ENCODE data around the gene SLC8A1. TPM values are rescaled to one million over a fixed set of nuclear protein-coding genes. Genes with fewer than 3 reads are reported as not detected.

Gene SLC8A1
- total RNA-seq, 2 donors from 2014 or later, result 105 to 121 TPM

DNA sequence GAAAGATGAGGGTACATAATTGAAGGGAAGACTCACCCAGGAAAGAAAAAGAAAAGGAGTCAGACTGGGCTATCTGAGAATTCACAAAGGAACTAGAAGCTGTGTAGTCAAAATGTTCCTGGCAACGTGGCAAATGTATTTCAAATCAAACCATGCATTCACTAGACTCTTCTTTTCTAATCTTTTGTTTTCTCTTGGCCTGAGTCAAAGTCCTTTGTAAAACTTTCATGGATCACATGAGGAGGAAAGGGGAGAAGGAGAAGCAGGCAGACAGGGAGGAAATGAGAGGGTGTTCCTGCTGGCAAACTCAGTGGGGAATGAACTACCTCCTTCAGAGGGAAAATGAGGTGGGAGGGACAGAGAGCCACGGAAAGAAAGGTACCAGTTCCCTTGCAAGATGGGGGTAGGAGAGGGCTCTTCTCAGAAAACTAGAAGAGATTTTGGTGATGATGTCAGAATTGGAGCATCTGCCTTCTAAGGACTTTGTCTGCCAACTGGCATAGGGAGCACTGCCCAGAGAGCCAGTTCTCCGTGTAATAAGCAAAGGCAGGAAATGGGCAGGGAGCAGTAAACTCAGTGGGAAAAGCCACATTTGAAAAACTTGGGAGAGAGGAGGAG, 51.4 kb downstream of the SLC8A1 start:
- intact Hi-C loops (cut with DNase I), result no loop called here

DNA sequence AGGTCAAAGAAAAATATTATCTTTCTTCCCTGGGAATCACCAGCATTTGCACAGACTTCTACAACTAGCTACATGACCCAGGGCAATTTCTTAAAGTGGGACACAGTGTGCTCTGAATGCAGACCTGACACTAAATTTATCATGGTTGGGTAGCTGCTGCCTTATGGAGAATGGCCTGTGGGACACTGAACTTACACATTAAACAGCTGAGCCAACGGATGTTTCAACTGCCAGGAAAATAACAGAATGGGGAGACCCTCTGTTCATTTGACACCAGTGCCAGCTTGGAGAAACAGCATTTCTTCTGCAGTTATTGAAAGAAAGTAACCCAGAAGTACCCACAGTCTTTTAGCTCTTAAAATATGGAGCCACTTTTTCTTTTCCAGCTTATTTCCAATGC, 54.1 kb downstream of the SLC8A1 start:
- intact Hi-C loops (cut with DNase I), result no loop called here
- DNase-seq (ENCODE audit: low spot score), result no peak

More for the DNA sequence above, 51.4 kb downstream of the SLC8A1 start:
- no peak for DNase-seq (ENCODE audit: low spot score)

DNA sequence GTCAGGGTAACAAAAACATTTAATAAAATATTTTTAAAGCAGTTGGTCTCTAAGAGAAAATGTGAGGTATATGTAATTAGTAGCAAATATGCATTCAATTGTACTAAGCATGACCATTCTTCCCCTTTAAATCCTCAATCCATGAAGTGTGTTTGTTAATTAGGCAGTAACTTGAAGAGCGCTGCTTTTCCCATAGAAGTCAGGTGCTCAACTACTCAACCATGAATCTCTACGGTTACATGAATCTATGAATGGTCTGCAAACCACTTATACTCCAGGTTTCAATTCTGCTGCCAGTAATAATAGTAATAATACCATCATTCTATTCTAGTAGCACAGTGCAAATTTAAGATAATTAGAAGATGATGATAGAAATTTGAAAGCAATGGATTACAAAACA, 55.8 kb downstream of the SLC8A1 start:
- intact Hi-C loops (cut with DNase I), result no loop called here
- DNase-seq (ENCODE audit: low spot score), result no peak

DNA sequence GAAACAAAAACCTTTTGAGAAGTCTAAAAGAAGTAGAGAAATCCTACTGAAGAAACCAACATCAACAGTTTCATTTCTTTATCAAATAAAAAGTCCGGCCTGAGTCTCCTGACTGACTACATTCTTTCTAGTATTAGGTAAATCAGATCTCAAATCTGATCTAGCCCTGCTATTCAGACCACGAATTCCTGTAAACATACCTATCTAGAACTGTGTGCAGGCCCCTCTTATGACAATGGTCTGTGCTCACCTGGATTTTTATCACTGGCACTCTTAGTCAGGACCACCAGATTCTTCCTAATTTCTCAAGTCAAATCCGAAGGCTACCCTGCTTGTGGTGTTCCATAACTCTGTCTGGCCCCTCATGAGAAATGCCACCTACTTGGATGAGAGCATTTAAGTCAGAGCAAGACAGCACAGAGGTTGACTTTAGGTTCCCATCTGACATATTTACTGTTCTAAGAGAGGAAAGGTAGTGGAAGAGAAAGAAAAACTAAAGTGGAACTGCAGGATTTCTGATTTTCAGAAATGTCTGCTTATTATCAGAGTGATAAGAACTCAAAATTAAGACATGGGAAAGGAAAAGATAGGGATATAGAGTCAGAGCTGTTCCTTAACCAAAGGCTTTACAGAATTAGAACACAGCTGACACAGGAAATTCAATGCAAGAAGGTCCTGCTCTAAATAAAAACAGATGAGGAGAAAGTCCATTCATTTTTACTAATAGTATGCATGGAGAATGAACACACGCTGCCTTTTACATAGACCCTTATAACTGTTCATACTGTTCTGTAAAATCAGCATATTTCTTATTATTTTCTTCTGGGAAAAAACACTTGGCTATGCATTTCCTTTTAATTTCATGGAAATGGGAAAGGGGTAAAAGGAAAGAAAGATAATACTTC, 56.5 kb downstream of the SLC8A1 start:
- intact Hi-C loops (cut with DNase I), result no loop called here
- DNase-seq (ENCODE audit: low spot score), result no peak

DNA sequence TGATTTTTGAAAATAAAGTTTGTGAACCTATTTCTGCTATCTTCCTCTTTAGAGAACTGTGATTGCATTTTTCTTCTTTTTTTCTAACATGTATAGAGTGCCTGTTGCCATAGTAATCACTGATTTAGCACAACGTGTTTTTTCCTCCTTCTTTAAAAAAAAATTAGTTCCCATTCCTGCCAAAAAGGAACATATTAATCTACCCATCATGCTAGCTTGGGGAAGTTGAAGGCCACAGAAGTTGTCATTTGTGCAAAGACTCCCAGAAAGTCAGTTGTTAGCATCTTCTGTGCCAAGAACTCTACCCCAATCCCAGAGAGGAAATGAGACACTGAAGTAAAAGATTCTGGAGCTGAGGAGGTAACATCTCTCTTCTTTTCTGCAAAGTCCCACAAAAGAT, 57.3 kb downstream of the SLC8A1 start:
- intact Hi-C loops (cut with DNase I), result no loop called here
- no peak for DNase-seq (ENCODE audit: low spot score)

DNA sequence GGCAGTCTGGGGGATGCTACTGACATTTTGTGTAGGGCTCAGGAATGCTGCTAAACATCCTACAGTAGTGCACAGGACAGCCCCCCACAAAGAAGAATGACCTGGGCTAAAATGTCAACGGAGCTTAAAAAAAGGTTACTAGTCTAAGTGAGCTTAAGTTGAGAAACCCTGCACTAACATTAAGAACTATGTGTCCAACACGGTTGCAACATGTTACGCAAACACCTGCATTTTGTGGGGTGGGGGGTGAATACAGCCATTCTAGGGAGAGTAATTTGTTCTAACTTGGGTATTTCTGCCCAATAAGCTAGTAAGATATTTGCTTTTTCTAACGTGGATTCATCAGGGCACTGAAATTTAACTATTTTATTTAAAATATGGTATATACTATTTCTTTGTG, 57.9 kb downstream of the SLC8A1 start:
- no peak for DNase-seq (ENCODE audit: low spot score)
- intact Hi-C loops (cut with DNase I), result no loop called here

DNA sequence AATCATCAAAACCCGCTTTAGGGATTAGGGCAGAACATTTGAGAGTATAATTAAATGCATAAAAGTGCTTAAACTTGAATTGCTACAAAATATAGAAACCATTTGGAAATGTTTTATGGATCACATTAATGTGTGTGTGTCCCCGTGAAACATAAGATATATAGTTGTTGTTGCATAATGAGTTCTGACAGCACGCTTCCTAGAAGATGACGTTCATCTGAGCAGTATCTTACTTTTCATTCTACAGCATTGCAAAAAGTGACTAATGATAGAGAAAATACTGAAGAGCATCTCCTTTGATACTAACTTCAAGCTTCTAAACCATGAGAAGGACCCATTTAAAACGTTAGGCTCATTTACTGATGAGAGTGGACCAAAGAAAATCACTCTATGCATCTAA, 63.7 kb downstream of the SLC8A1 start:
- intact Hi-C loops (cut with DNase I), result no loop called here
- no peak for DNase-seq (ENCODE audit: low spot score)

DNA sequence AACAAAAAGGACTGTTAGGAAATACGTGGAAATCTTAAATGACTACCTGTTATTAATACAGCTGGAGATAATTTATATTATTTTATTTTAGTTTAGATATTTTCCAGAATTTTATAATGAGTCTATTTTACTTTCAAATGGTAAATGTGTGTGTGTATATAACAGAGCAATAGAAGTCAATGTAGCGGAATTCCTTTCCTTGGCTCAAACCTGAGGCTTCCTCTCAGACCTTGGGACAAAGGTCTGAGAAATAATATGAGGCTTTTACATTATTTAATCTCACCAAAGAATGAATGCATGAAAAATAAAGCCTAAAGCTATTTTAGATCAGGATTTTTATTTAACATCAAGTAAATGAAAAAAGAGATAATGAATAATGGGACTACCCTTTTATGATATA, 65.7 kb downstream of the SLC8A1 start:
- intact Hi-C loops (cut with DNase I), result no loop called here
- DNase-seq (ENCODE audit: low spot score), result no peak

DNA sequence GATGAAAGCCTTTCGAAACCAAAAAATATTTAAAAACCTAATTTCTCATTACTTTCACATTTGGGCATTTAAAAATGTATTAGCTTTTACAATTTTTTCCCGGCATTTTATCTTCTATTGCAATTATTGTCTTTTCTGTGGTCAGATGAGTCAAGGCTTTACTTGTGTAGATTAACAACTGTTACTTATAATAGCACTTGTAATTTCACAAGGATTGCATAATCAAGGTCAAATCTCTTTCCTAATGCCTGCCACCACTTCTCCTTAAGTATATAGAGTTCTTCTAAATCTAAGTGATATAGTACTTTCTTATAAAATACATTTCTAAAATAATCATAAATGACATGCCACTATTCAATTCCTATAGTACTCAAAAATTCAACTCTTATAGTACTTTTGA, 67.2 kb downstream of the SLC8A1 start:
- intact Hi-C loops (cut with DNase I), result no loop called here
- no peak for DNase-seq (ENCODE audit: low spot score)

DNA sequence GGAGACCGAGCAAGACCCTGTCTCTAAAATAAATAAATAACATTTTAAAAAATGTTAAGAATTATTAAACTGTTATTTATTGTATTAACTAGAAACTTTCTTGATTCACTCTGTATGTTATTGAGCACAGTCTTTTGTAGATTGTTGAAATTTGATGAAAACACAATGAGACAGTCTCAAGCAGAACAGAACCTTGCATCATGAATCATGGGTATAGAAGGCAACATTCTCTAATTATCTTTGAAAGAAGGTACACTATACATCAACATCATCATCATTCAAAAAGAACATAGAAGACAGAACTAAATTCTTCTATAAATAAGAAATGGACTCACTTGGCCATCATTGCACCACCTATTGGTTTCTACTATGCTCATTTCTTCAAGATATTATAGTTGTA, 67.7 kb downstream of the SLC8A1 start:
- no peak for DNase-seq (ENCODE audit: low spot score)
- intact Hi-C loops (cut with DNase I), result no loop called here

DNA sequence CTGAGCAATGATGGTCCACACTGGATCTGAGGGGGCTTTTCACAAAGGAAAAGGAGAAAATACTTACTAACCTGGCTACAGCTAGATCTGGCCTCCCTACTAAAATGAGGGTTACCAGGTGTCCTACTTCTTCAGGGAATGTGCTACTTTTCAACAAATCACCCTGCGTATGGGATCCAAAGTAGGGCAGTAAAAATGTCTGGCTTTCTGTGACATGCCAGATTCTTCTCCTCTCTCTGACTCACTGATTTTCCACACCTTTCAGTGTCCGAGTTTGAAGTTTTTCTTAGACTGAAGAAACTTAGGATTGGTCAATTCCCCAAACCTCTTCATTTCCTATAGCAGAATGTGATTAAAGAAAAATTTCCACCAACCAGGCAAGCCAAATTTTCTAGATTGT, 71.2 kb downstream of the SLC8A1 start:
- intact Hi-C loops (cut with DNase I), result no loop called here

DNA sequence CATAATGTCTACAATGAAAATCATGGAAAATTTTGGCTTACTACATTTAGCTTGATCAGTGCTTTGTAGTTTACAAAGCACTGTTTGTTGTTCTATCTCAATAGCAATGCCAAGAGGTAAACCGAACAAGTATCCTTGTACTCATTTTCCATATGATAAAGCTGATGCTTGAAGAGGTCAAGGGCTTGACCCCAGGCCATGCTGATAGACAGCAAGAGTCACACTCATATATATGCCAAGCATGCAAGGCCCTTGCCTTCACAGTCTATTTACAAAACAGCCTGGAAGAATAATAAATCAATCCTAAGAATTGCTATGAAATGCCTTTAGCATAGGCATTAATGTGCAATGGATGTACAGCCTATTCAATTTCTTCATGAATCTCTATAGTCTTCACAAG, 71.8 kb downstream of the SLC8A1 start:
- intact Hi-C loops (cut with DNase I), result no loop called here
- DNase-seq (ENCODE audit: low spot score), result no peak

More for the DNA sequence above, 71.2 kb downstream of the SLC8A1 start:
- no peak for DNase-seq (ENCODE audit: low spot score)

DNA sequence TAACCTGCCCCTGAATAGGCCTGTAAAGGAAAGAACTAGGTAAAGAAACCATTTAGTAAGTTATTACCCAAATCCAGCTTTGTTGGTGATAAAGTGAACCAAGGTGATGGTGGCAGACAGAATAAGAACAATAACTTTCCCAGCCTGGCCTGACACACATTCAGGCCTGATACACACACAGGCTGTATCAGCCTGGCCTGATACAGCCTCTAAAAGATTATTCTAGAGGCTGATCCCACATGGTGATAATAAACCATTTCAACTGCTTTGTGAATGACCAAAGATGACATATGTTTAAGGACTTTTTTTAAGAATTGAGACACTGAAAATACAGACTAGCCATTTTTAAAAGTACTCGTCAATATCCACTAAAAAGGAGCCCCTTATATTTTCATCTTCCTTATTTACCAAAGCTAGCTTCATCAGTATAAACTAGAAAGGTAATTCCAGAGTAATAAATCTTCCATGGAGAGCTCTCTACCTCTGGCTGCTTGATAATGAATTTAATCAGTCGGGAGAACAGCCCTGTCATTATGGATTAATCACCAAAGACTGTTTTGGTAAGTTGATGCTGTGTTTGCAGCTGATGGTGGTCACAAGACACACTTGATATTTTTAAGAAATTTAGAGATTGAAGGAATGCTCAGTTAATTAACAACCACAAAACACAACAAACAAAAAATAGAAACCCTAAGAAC, 77.2 kb downstream of the SLC8A1 start:
- intact Hi-C loops (cut with DNase I), result no loop called here
- no peak for DNase-seq (ENCODE audit: low spot score)

DNA sequence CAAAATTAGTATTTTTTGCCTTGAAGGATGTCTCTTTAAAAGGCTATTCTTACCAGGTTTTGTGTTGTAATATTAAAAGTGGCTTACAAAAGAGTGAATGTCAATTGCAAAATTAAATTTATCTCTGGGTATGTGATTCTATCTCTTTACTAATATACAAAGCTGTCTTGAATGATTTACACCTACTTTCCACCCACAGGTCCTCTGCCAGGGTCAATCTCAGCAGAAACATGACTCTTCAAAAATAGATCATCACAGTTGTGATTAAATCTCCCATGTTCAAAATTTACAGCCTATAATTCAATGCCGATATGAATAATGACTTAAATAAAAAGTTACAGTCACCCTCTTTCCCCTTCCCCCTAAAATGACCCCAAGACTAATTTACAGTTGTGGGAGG, 78.8 kb downstream of the SLC8A1 start:
- intact Hi-C loops (cut with DNase I), result no loop called here
- DNase-seq (ENCODE audit: low spot score), result no peak

DNA sequence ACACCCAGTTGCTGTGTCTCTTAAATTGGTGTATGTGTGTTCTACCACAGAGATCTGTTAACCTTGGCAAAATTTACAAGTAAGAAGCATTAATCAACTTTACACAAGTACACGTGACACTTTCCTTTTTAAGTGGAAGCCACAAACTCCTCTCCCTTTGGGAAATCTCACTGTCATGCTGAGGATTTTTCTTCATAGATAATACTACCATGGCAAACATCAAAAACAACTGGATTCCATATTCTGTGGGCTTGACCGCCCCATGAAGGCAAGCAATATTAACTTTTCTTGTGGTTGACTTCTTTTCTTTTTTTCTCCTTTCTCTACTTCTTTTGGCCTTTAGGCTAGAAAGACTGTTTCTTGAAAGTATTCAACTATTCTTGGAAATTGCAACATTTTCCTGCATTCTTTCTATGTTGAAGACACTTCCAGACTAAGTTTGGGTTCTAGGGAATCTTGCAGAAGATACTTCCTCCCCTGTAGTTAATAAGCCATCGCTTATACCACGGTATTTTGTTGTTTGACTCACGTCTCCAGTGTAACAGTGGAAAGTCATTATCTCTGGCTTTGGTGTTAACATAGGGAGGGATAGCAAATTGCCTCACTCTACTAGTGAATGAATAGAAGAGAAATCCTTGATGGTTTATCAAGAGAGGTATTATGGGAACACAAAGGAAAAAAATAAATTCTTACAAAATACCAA, 79.5 kb downstream of the SLC8A1 start:
- DNase-seq (ENCODE audit: low spot score), result no peak
- intact Hi-C loops (cut with DNase I), result no loop called here

DNA sequence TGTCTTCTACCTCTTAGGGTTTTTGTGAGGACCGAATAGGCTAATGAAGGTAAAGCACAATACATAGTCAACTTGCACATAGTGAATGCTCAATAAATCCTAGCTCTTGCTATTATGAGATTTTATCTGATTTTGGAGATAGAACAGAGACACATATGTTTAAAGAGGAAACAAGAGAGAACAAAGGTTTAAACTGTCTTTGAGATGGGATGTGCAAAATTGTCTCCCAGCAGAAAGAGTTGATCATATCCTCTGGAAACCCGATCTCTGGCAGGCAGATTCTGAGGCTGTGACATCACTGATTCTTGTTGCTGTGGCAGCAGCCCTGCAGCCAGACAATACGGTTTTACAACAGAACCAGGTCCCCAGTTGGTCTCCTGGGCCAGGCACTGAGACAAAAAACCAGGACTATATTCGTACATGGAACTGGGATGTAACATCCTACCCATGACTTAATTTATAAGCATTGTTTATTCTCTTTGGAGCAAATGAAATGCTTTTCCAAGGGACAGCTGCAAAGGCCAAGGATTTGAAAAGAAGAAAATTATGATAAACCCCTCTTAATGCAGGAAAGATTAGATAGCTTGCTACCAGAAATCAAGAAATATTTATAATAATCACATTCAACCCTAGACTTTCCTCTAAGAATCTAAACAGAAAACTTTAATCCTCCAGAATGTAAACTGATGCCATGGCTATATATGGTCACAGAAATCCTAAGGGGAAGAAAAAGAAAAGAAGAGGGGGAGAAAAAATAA, 80.2 kb downstream of the SLC8A1 start:
- DNase-seq (ENCODE audit: low spot score), result peak; percentile 87
- intact Hi-C loops (cut with DNase I), result no loop called here

DNA sequence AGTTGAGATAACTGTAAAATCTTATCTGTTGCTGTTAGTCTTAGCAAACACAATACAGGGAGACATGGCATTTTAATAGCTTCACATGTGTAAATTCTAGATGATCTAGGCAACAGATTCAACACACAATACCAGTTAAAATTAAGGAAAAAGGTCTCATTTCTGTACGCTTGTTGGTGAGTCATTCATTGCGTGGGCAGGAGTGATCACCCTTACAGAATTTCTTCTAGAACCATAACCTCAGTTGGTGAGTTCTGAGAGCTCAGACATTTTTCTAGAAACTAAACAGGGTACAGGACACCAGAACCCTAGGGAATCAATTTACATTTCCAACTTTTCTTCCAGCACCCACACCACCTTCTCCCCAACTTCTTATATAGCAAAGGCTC, 81.9 kb downstream of the SLC8A1 start:
- intact Hi-C loops (cut with DNase I), result no loop called here
- no peak for DNase-seq (ENCODE audit: low spot score)

DNA sequence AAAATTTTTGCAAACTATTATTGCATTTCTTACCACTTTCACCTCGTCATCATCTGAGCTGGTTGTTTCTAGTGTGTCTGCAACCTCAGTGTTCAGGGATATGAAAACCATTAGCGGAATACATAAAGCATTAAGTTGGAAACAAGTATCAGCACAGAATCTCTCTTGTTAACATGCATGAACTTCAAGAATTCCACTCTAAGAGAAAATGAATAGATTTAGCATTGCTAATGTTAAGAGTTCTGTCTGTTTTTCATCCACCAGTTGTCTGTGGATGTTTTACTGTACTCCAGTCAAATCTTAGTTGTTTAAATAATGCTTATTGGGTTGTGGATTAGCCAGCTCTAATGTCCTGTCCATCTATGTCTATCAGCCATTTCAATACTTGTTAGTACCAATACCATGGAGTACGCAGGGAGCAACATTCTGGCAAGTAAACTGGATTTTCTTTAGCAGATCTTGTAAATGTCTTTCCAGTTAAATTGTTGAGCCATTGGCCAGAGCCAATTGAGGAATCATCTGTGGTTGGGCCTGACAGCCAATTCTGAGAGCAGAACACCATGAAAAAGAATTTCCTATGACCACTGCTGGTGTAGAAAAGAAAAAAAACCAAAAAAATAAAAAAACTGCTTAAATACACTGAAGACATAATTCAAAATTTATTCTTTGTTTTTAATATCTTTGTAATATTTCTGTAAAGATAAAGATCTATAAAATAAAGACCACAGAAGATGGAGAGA, 82.5 kb downstream of the SLC8A1 start:
- intact Hi-C loops (cut with DNase I), result loop anchor here in 1 of 2 donors (10.0 kb wide), 1 partner anchor 65 kb away; no protein-coding TSS in a partner anchor
- no peak for DNase-seq (ENCODE audit: low spot score)

All from posterior vena cava (tissue), 2 donors.